GF-D8 (cell line): ENCODE data around the gene ZNF30.
A peak's percentile ranks its signal among the peaks of the same experiment; 100 is the strongest.
"Not testable (repeated sequence)": the region's sequence is repeated elsewhere in the genome, so short reads cannot be mapped to it uniquely, and the experiment has no call there.

Experiments used
- DNase-seq: peaks from one replicate; lab custom pipeline; 2025; lab: John Stamatoyannopoulos, UW

Gene ZNF30

GRCh38 chr19:34985249-34986022, 58.7 kb downstream of the ZNF30 start:
- peak; percentile 69 for DNase-seq

GRCh38 chr19:34988119-34988518, 61.4 kb downstream of the ZNF30 start:
- DNase-seq: no peak

- DNase-seq: no peak
Observed at GRCh38 chr19:34989298-34989697, 62.6 kb downstream of the ZNF30 start.

GRCh38 chr19:34990578-34991192, 64.0 kb downstream of the ZNF30 start:
- DNase-seq: no peak

GRCh38 chr19:34991542-34992333, 65.0 kb downstream of the ZNF30 start:
- no peak for DNase-seq

GRCh38 chr19:34992582-34992981, 65.9 kb downstream of the ZNF30 start:
- DNase-seq: not testable (repeated sequence)

- no peak for DNase-seq
Observed at GRCh38 chr19:34994286-34994642, 67.6 kb downstream of the ZNF30 start.
